Mesendoderm (in vitro differentiated cells): Measurements from ENCODE around the gene TUG1.
A peak's percentile ranks its signal among the peaks of the same experiment; 100 is the strongest.

Source experiments
- DNase-seq: peaks from one replicate; pipeline ENCODE4 v3.0.0; 2013
- H2AK5ac ChIP-seq: 2 replicates; pipeline ENCODE4 v1.6.1; 2013; ENCODE audit warnings: low read length, inconsistent platforms
- H2BK120ac ChIP-seq: 2 replicates; pipeline ENCODE4 v1.6.1; 2013; ENCODE audit warnings: low read depth, mild to moderate bottlenecking, low read length, moderate library complexity, mixed read lengths
- H2BK15ac ChIP-seq: replicated peaks from 2 replicates; pipeline ENCODE4 v1.6.1; 2013; ENCODE audit warnings: low read depth, mild to moderate bottlenecking, moderate library complexity
- H2BK5ac ChIP-seq: 2 replicates; pipeline ENCODE4 v1.6.1; 2013; ENCODE audit warnings: low read length, inconsistent platforms
- H3K18ac ChIP-seq: 2 replicates; pipeline ENCODE4 v1.6.1; 2013; ENCODE audit warnings: mild to moderate bottlenecking, low read length, mixed read lengths
- H3K23ac ChIP-seq: one replicate; pipeline ENCODE4 v1.6.1; 2013; ENCODE audit warnings: low read length
- H3K27ac ChIP-seq: 2 replicates; pipeline ENCODE4 v1.5.1; 2013; ENCODE audit warnings: low read depth, mild to moderate bottlenecking, inconsistent platforms, low read length, moderate library complexity
- H3K27me3 ChIP-seq: 2 replicates; pipeline ENCODE4 v1.6.1; 2013; ENCODE audit warnings: low read length, control low read depth, mild to moderate bottlenecking, inconsistent platforms; ENCODE audit not compliant: insufficient read depth, poor library complexity
- H3K36me3 ChIP-seq: 2 replicates; pipeline ENCODE4 v1.6.1; 2013; ENCODE audit warnings: low read length, inconsistent platforms; ENCODE audit not compliant: control insufficient read depth, insufficient read depth
- H3K4ac ChIP-seq: one replicate; pipeline ENCODE4 v1.6.1; 2013; ENCODE audit warnings: low read depth, mild to moderate bottlenecking, low read length, moderate library complexity
- H3K4me1 ChIP-seq: 2 replicates; pipeline ENCODE4 v1.6.1; 2013; ENCODE audit warnings: low read depth, low read length, inconsistent platforms; ENCODE audit not compliant: control insufficient read depth
- H3K4me2 ChIP-seq: 2 replicates; pipeline ENCODE4 v1.6.1; 2013; ENCODE audit warnings: low read length
- H3K4me3 ChIP-seq: 2 replicates; pipeline ENCODE4 v1.5.1; 2013; ENCODE audit warnings: mild to moderate bottlenecking, low read length
- H3K56ac ChIP-seq: one replicate; pipeline ENCODE4 v1.6.1; 2013; ENCODE audit warnings: low read length
- H3K79me1 ChIP-seq: 2 replicates; pipeline ENCODE4 v1.6.1; 2013; ENCODE audit warnings: low read length, inconsistent platforms
- H3K79me2 ChIP-seq: 2 replicates; pipeline ENCODE4 v1.6.1; 2013; ENCODE audit warnings: mild to moderate bottlenecking, low read length; ENCODE audit not compliant: control insufficient read depth, insufficient read depth
- H3K9ac ChIP-seq: 2 replicates; pipeline ENCODE4 v1.6.1; 2013; ENCODE audit warnings: low read length, inconsistent platforms
- H4K5ac ChIP-seq: one replicate; pipeline ENCODE4 v1.6.1; 2013; ENCODE audit warnings: low read length
- H4K8ac ChIP-seq: one replicate; pipeline ENCODE4 v1.6.1; 2013; ENCODE audit warnings: low read depth, mild to moderate bottlenecking, control low read depth, low read length, moderate library complexity
- WGBS: extraction: QIAGEN DNeasy Blood & Tissue Kit; methylation state at CpG from one replicate; pipeline ENCODE4 v1.1.7; 2013; ENCODE audit warnings: low lambda C conversion rate, missing lambda C conversion rate; ENCODE audit not compliant: insufficient coverage; ENCODE audit errors: extremely low coverage; 5-methylcytosine and 5-hydroxymethylcytosine counted together

TUG1 gene

GRCh38 chr22:30947816-30948454 lies 21.1 kb upstream of the TUG1 start:
- H3K4me2 ChIP-seq: no peak overlapping the region
- no peak overlapping the region for H3K23ac ChIP-seq
- no peak overlapping the region for H3K56ac ChIP-seq
- no peak overlapping the region for H3K27ac ChIP-seq
- no peak overlapping the region for H2BK5ac ChIP-seq
- H3K27me3 ChIP-seq: no peaks in the 10 kb centered on the region
- no peaks in the 10 kb centered on the region for H3K79me2 ChIP-seq
- DNase-seq: peak; percentile 32
- no peak overlapping the region for H3K9ac ChIP-seq
- peaks cover 8% of the 10 kb centered on the region for H3K79me1 ChIP-seq
- H4K5ac ChIP-seq: no peak overlapping the region
- H4K8ac ChIP-seq: no peak overlapping the region
- no peak overlapping the region for H2AK5ac ChIP-seq
- WGBS: no CpG with 5 or more reads among the region's 2 CpGs
- no peak overlapping the region for H3K18ac ChIP-seq
- H3K4me3 ChIP-seq: no peak overlapping the region
- H2BK120ac ChIP-seq: no peak overlapping the region
- H2BK15ac ChIP-seq: no peak overlapping the region
- peaks cover 36% of the 10 kb centered on the region for H3K36me3 ChIP-seq
- no peak overlapping the region for H3K4ac ChIP-seq
- H3K4me1 ChIP-seq: no peaks in the 10 kb centered on the region

- Histone ChIP-seq H3K79me2 (no peaks in the 10 kb centered on the region), H3K79me1 (peaks cover 10% of the 10 kb centered on the region), H3K18ac (no peak overlapping the region), H4K5ac (no peak overlapping the region), H3K27me3 (no peaks in the 10 kb centered on the region), H3K27ac (no peak overlapping the region), H3K4ac (no peak overlapping the region), H2AK5ac (no peak overlapping the region), H2BK5ac (no peak overlapping the region), H4K8ac (no peak overlapping the region), H3K9ac (no peak overlapping the region), H3K4me2 (no peak overlapping the region), H3K4me3 (no peak overlapping the region), H3K4me1 (no peaks in the 10 kb centered on the region), H2BK120ac (no peak overlapping the region), H2BK15ac (no peak overlapping the region), H3K36me3 (peaks cover 39% of the 10 kb centered on the region), H3K56ac (no peak overlapping the region), H3K23ac (no peak overlapping the region)
- DNase-seq: peak; percentile 23
- WGBS: 100% methylated on average over 2 of the region's 3 CpGs
Measured at GRCh38 chr22:30948930-30949342, 20.1 kb upstream of the TUG1 start.

- Histone ChIP-seq H3K79me1 (peaks cover 10% of the 10 kb centered on the region), H3K56ac (no peak overlapping the region), H2BK5ac (no peak overlapping the region), H2BK15ac (no peak overlapping the region), H3K4me2 (no peak overlapping the region), H3K9ac (no peak overlapping the region), H4K5ac (no peak overlapping the region), H3K36me3 (peaks cover 34% of the 10 kb centered on the region), H3K4me3 (no peak overlapping the region), H2AK5ac (no peak overlapping the region), H3K79me2 (no peaks in the 10 kb centered on the region), H3K18ac (no peak overlapping the region), H3K27ac (no peak overlapping the region), H2BK120ac (no peak overlapping the region), H3K4me1 (no peaks in the 10 kb centered on the region), H4K8ac (no peak overlapping the region), H3K23ac (no peak overlapping the region), H3K4ac (no peak overlapping the region), H3K27me3 (no peaks in the 10 kb centered on the region)
- no peak for DNase-seq
- WGBS: no CpG with 5 or more reads among the region's 7 CpGs
Measured at GRCh38 chr22:30949934-30950660, 19.0 kb upstream of the TUG1 start.

- Histone ChIP-seq H3K36me3 (peaks cover 23% of the 10 kb centered on the region), H3K27ac (no peak overlapping the region), H4K5ac (no peak overlapping the region), H3K18ac (no peak overlapping the region), H3K56ac (no peak overlapping the region), H3K23ac (no peak overlapping the region), H2BK5ac (no peak overlapping the region), H2BK15ac (no peak overlapping the region), H3K4me3 (no peak overlapping the region), H3K4ac (no peak overlapping the region), H2AK5ac (no peak overlapping the region), H3K79me2 (no peaks in the 10 kb centered on the region), H3K4me2 (no peak overlapping the region), H3K4me1 (no peaks in the 10 kb centered on the region), H3K9ac (no peak overlapping the region), H4K8ac (no peak overlapping the region), H2BK120ac (no peak overlapping the region), H3K27me3 (no peaks in the 10 kb centered on the region), H3K79me1 (peaks cover 7% of the 10 kb centered on the region)
- no CpG with 5 or more reads among the region's 2 CpGs for WGBS
- peak; percentile 38 for DNase-seq
Measured at GRCh38 chr22:30953206-30953605, 15.9 kb upstream of the TUG1 start.

- no peak overlapping the region for H3K23ac ChIP-seq
- H3K36me3 ChIP-seq: peaks cover 14% of the 10 kb centered on the region
- H3K18ac ChIP-seq: no peak overlapping the region
- no peak overlapping the region for H2BK5ac ChIP-seq
- no CpG with 5 or more reads among the region's 4 CpGs for WGBS
- no peak for DNase-seq
- H3K9ac ChIP-seq: no peak overlapping the region
- no peak overlapping the region for H3K4me2 ChIP-seq
- H3K79me1 ChIP-seq: peaks cover 7% of the 10 kb centered on the region
- peaks cover 2% of the 10 kb centered on the region for H3K79me2 ChIP-seq
- no peak overlapping the region for H3K56ac ChIP-seq
- no peak overlapping the region for H2BK15ac ChIP-seq
- no peak overlapping the region for H4K5ac ChIP-seq
- no peak overlapping the region for H3K27ac ChIP-seq
- H4K8ac ChIP-seq: no peak overlapping the region
- H3K27me3 ChIP-seq: no peaks in the 10 kb centered on the region
- no peak overlapping the region for H2AK5ac ChIP-seq
- H3K4me1 ChIP-seq: no peaks in the 10 kb centered on the region
- no peak overlapping the region for H2BK120ac ChIP-seq
- H3K4ac ChIP-seq: no peak overlapping the region
- H3K4me3 ChIP-seq: no peak overlapping the region
Measured at GRCh38 chr22:30955153-30955552, 13.9 kb upstream of the TUG1 start.
